H9 (cell line): ENCODE results near the gene KCNIP4. TPM values are rescaled to one million over a fixed set of nuclear protein-coding genes. Genes with fewer than 3 reads are reported as not detected.

ENCODE experiments used
- DNase-seq: peaks from one replicate; pipeline ENCODE4 v3.0.0-alpha.2; 2017
- H2AFZ ChIP-seq: one replicate; pipeline ENCODE4 v1.6.1; 2013; ENCODE audit warnings: mild to moderate bottlenecking, low read length, control low read depth, moderate library complexity
- H2AK5ac ChIP-seq: 2 replicates; pipeline ENCODE4 v1.6.1; 2013; ENCODE audit warnings: low read length, control low read depth, mixed read lengths; ENCODE audit not compliant: insufficient read length
- H2BK120ac ChIP-seq: one replicate; pipeline ENCODE4 v1.6.1; 2013; ENCODE audit warnings: low read depth, mild to moderate bottlenecking, low read length, control low read depth, inconsistent platforms; ENCODE audit not compliant: poor library complexity, severe bottlenecking
- H2BK12ac ChIP-seq: 2 replicates; pipeline ENCODE4 v1.6.1; 2013; ENCODE audit warnings: low read length, control low read depth, mixed read lengths, low read depth; ENCODE audit not compliant: insufficient read length
- H2BK15ac ChIP-seq: 2 replicates; pipeline ENCODE4 v1.6.1; 2013; ENCODE audit warnings: low read depth, low read length, control low read depth
- H2BK20ac ChIP-seq: one replicate; pipeline ENCODE4 v1.6.1; 2013; ENCODE audit warnings: low read depth, mild to moderate bottlenecking, low read length, control low read depth, inconsistent platforms; ENCODE audit not compliant: poor library complexity, severe bottlenecking
- H2BK5ac ChIP-seq: 2 replicates; pipeline ENCODE4 v1.6.1; 2013; ENCODE audit warnings: low read length, control low read depth, mixed read lengths; ENCODE audit not compliant: insufficient read length
- H3K14ac ChIP-seq: 2 replicates; pipeline ENCODE4 v1.6.1; 2013; ENCODE audit warnings: low read length, control low read depth; ENCODE audit not compliant: insufficient read depth
- H3K18ac ChIP-seq: 2 replicates; pipeline ENCODE4 v1.6.1; 2013; ENCODE audit warnings: low read depth, mild to moderate bottlenecking, mixed read lengths, low read length, control low read depth; ENCODE audit not compliant: insufficient read length
- H3K23ac ChIP-seq: 2 replicates; pipeline ENCODE4 v1.6.1; 2013; ENCODE audit warnings: low read length, control low read depth, mixed read lengths, low read depth; ENCODE audit not compliant: insufficient read length
- H3K23me2 ChIP-seq: 2 replicates; pipeline ENCODE4 v1.6.1; 2013; ENCODE audit warnings: low read depth, mild to moderate bottlenecking, mixed read lengths, low read length, control low read depth; ENCODE audit not compliant: insufficient read length, poor library complexity, severe bottlenecking
- H3K27ac ChIP-seq: 2 replicates; pipeline ENCODE4 v1.5.1; 2013; ENCODE audit warnings: low read length, control low read depth, mixed read lengths, low read depth; ENCODE audit not compliant: insufficient read length
- H3K27me3 ChIP-seq: 2 replicates; pipeline ENCODE4 v1.6.1; 2013; ENCODE audit warnings: low read length, control low read depth, inconsistent platforms; ENCODE audit not compliant: insufficient read depth
- H3K4ac ChIP-seq: 2 replicates; pipeline ENCODE4 v1.6.1; 2013; ENCODE audit warnings: low read depth, mild to moderate bottlenecking, control low read depth, inconsistent platforms, low read length, moderate library complexity
- H3K4me1 ChIP-seq: 2 replicates; pipeline ENCODE4 v1.6.1; 2013; ENCODE audit warnings: low read length, control low read depth, inconsistent platforms; ENCODE audit not compliant: insufficient read depth
- H3K4me2 ChIP-seq: 2 replicates; pipeline ENCODE4 v1.6.1; 2013; ENCODE audit warnings: low read length, control low read depth, mixed read lengths; ENCODE audit not compliant: insufficient read length, insufficient read depth
- H3K56ac ChIP-seq: 2 replicates; pipeline ENCODE4 v1.6.1; 2013; ENCODE audit warnings: low read depth, mild to moderate bottlenecking, mixed read lengths, low read length, control low read depth; ENCODE audit not compliant: insufficient read length
- H3K79me1 ChIP-seq: 2 replicates; pipeline ENCODE4 v1.6.1; 2013; ENCODE audit warnings: low read depth, mild to moderate bottlenecking, moderate library complexity, low read length, control low read depth, inconsistent platforms; ENCODE audit not compliant: insufficient read depth, poor library complexity, severe bottlenecking
- H3K79me2 ChIP-seq: 2 replicates; pipeline ENCODE4 v1.6.1; 2013; ENCODE audit warnings: low read length, control low read depth, inconsistent platforms; ENCODE audit not compliant: insufficient read depth
- H3K9ac ChIP-seq: 2 replicates; pipeline ENCODE4 v1.6.1; 2013; ENCODE audit warnings: low read length, control low read depth, mixed read lengths; ENCODE audit not compliant: insufficient read length; ENCODE audit errors: extremely low read depth
- H3K9me3 ChIP-seq: one replicate; pipeline ENCODE4 v1.6.1; 2013; ENCODE audit warnings: low read depth, low read length, inconsistent platforms; ENCODE audit not compliant: control insufficient read depth
- H3T11ph ChIP-seq: one replicate; pipeline ENCODE4 v1.6.1; 2013; ENCODE audit warnings: mild to moderate bottlenecking, low read length, control low read depth, inconsistent platforms
- H4K20me1 ChIP-seq: one replicate; pipeline ENCODE4 v1.6.1; 2013; ENCODE audit not compliant: control insufficient read depth, insufficient read length, insufficient read depth
- H4K5ac ChIP-seq: 2 replicates; pipeline ENCODE4 v1.6.1; 2013; ENCODE audit warnings: low read depth, mild to moderate bottlenecking, mixed read lengths, low read length, control low read depth; ENCODE audit not compliant: insufficient read length
- H4K8ac ChIP-seq: replicated peaks from 2 replicates; pipeline ENCODE4 v1.6.1; 2013; ENCODE audit warnings: low read length, control low read depth, mixed read lengths, low read depth; ENCODE audit not compliant: insufficient read length
- H4K91ac ChIP-seq: 2 replicates; pipeline ENCODE4 v1.6.1; 2013; ENCODE audit warnings: low read depth, mild to moderate bottlenecking, moderate library complexity, mixed read lengths, low read length, control low read depth; ENCODE audit not compliant: insufficient read length
- H3K27ac Mint-ChIP-seq, 3 experiments: 2 replicates in 2 of 3; 3 replicates in 1 of 3; pipeline ENCODE4 v1.8.0; 2020 to 2021; ENCODE audit warnings: mixed read lengths in 3 of 3, mild to moderate bottlenecking in 1 of 3, moderate library complexity in 1 of 3
- H3K27me3 Mint-ChIP-seq: 2 replicates; pipeline ENCODE4 v1.8.0; 2021; ENCODE audit warnings: low read depth, mild to moderate bottlenecking, moderate library complexity, mixed read lengths
- H3K36me3 Mint-ChIP-seq, 3 experiments: 2 replicates in 2 of 3; 3 replicates in 1 of 3; pipeline ENCODE4 v1.8.0; 2020 to 2021; ENCODE audit warnings: low read depth in 3 of 3, mixed read lengths in 3 of 3; ENCODE audit not compliant: insufficient read depth in 1 of 3
- H3K4me1 Mint-ChIP-seq, 2 experiments: 2 replicates each; pipeline ENCODE4 v1.8.0; 2020; ENCODE audit warnings: mixed read lengths in 2 of 2
- H3K4me3 Mint-ChIP-seq, 2 experiments: 2 replicates in 1 of 2; 3 replicates in 1 of 2; pipeline ENCODE4 v1.8.0; 2020 to 2021; ENCODE audit warnings: mild to moderate bottlenecking in 2 of 2, mixed read lengths in 2 of 2, moderate library complexity in 1 of 2
- H3K9me3 Mint-ChIP-seq, 2 experiments: 2 replicates in 1 of 2; 3 replicates in 1 of 2; pipeline ENCODE4 v1.8.0; 2020; ENCODE audit warnings: mild to moderate bottlenecking in 2 of 2, mixed read lengths in 2 of 2, moderate library complexity in 1 of 2
- CTCF ChIP-seq: fragments of 200-600 bp; sonication (generic); conservative IDR thresholded peaks from 3 replicates; pipeline ENCODE4 v1.8.0; 2021; ENCODE audit warnings: antibody characterized with exemption, mild to moderate bottlenecking
- total RNA-seq: library from RNA; stranded (reverse); gene quantifications from 2 replicates; pipeline ENCODE4 v1.2.1, GENCODE V29; 2021

The KCNIP4 gene
- total RNA-seq, 1 experiment from 2014 or later = not detected

GRCh38 chr4:21709761-21710160 is 238.8 kb downstream of the KCNIP4 start:
- DNase-seq = no peak
- no peak overlapping the region for H3K4me2 ChIP-seq

More at GRCh38 chr4:21709761-21710160, 238.8 kb downstream of the KCNIP4 start:
- H3K27ac ChIP-seq = no peak overlapping the region
- no peaks in the 10 kb centered on the region for H4K20me1 ChIP-seq
- H2BK12ac ChIP-seq = no peak overlapping the region
- no peak overlapping the region for H3K4ac ChIP-seq
- H2BK20ac ChIP-seq = no peak overlapping the region
- no peaks in the 10 kb centered on the region for H3K27me3 ChIP-seq
- no peak overlapping the region for H3K14ac ChIP-seq
- no peaks in the 10 kb centered on the region for H3K9me3 ChIP-seq
- no peak overlapping the region for H4K5ac ChIP-seq
- no peak overlapping the region for H3T11ph ChIP-seq
- H3K4me1 ChIP-seq = peaks cover 2% of the 10 kb centered on the region; the same call in 1 of the 2 replicates
- H2AFZ ChIP-seq = no peak overlapping the region
- Mint-ChIP-seq H3K27me3 (no peaks in the 10 kb centered on the region), H3K4me3 (no peak overlapping the region), H3K36me3 (no peaks in the 10 kb centered on the region), H3K27ac (no peak overlapping the region), H3K4me1 (peaks cover 12 to 13% of the 10 kb centered on the region in 2 experiments), H3K9me3 (no peaks in the 10 kb centered on the region)
- no peak overlapping the region for H2AK5ac ChIP-seq
- no peak overlapping the region for H2BK5ac ChIP-seq
- H4K8ac ChIP-seq = no peak overlapping the region
- H3K79me2 ChIP-seq = no peaks in the 10 kb centered on the region
- H3K23me2 ChIP-seq = no peaks in the 10 kb centered on the region
- no peak overlapping the region for H3K9ac ChIP-seq
- no peak overlapping the region for H4K91ac ChIP-seq
- no peak for TF ChIP-seq CTCF
- H3K23ac ChIP-seq = no peak overlapping the region
- H3K18ac ChIP-seq = no peak overlapping the region
- no peak overlapping the region for H2BK15ac ChIP-seq
- no peaks in the 10 kb centered on the region for H3K79me1 ChIP-seq
- no peak overlapping the region for H2BK120ac ChIP-seq
- H3K56ac ChIP-seq = no peak overlapping the region
